ENCODE data around the gene KRTAP10-5. TPM values are rescaled to one million over a fixed set of nuclear protein-coding genes. Genes with fewer than 3 reads are reported as not detected.

The KRTAP10-5 gene
- polyA plus RNA-seq, 2 of the 4 experiments (the other 2 are of a cell fraction), result not detected

DNA sequence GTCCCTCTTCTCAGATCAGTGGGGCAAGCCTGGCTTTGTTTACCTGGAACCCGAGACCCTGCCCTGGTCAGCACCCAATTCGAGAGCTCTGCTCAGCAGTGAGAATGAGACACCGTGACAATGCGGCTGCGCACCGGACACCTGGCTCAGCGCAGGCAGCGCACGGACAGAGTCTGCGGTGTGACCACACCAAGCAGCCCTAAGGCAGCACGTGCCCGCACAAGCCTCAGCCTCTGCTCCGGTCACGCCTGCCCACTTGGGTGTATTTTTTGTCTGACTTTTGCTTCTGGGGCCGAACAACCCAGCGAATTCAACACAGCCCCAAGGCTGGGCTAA is 36.2 kb upstream of the KRTAP10-5 start:
- DNase-seq (ENCODE audit: low read depth in 1 of 2, low spot score in 1 of 2) (no peak), ATAC-seq (no peak), FAIRE-seq (no peak)
- H3K4me2 ChIP-seq, result no peak overlapping the region
- no peak overlapping the region for H3K4me3 ChIP-seq
- H3K9me3 ChIP-seq, result 0 out of 3 replicates have a peak, but pooled peaks cover 2% of the 10 kb centered on the region
- no peak for TF ChIP-seq ZSCAN20 (CRISPR knock-in tag; IDR thresholded peaks at IDR 0.05)
- TF ChIP-seq RARB (CRISPR knock-in tag; IDR thresholded peaks at IDR 0.05), result no peak
- TF ChIP-seq, protein P1, sequence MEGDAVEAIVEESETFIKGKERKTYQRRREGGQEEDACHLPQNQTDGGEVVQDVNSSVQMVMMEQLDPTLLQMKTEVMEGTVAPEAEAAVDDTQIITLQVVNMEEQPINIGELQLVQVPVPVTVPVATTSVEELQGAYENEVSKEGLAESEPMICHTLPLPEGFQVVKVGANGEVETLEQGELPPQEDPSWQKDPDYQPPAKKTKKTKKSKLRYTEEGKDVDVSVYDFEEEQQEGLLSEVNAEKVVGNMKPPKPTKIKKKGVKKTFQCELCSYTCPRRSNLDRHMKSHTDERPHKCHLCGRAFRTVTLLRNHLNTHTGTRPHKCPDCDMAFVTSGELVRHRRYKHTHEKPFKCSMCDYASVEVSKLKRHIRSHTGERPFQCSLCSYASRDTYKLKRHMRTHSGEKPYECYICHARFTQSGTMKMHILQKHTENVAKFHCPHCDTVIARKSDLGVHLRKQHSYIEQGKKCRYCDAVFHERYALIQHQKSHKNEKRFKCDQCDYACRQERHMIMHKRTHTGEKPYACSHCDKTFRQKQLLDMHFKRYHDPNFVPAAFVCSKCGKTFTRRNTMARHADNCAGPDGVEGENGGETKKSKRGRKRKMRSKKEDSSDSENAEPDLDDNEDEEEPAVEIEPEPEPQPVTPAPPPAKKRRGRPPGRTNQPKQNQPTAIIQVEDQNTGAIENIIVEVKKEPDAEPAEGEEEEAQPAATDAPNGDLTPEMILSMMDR (IDR thresholded peaks at IDR 0.05), result no peak
- TF ChIP-seq NPAS2 (CRISPR knock-in tag; IDR thresholded peaks at IDR 0.05; ENCODE audit: borderline replicate concordance), result no peak
- no peak for TF ChIP-seq FOSB (CRISPR knock-in tag; IDR thresholded peaks at IDR 0.05)
- TF ChIP-seq ZFP36 (IDR thresholded peaks at IDR 0.05; ENCODE audit: borderline replicate concordance, partially characterized antibody), result no peak
- no peak for TF ChIP-seq JUN (IDR thresholded peaks at IDR 0.05)
- no peak for TF ChIP-seq CHD4 (IDR thresholded peaks at IDR 0.05; ENCODE audit: borderline replicate concordance)
- no peak for TF ChIP-seq ESRRA (IDR thresholded peaks at IDR 0.05; ENCODE audit: borderline replicate concordance, low read length)
- TF ChIP-seq HDAC2 (IDR thresholded peaks at IDR 0.05), result no peak
- no peak for TF ChIP-seq EHF (CRISPR knock-in tag; IDR thresholded peaks at IDR 0.05)
- no peak for TF ChIP-seq KDM5A (IDR thresholded peaks at IDR 0.05)
- TF ChIP-seq, protein P2, sequence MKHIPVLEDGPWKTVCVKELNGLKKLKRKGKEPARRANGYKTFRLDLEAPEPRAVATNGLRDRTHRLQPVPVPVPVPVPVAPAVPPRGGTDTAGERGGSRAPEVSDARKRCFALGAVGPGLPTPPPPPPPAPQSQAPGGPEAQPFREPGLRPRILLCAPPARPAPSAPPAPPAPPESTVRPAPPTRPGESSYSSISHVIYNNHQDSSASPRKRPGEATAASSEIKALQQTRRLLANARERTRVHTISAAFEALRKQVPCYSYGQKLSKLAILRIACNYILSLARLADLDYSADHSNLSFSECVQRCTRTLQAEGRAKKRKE (CRISPR knock-in tag; IDR thresholded peaks at IDR 0.05; ENCODE audit: low read depth), result no peak
- TF ChIP-seq SMC3 (IDR thresholded peaks at IDR 0.05), result no peak
- ChIA-PET CTCF (no interaction called here), POLR2A (no interaction called here)
- H3K27ac ChIP-seq, result no peak overlapping the region
- WGBS (ENCODE audit: missing lambda C conversion rate), result 7% methylated on average over 3 of the region's 16 CpGs
- no peaks in the 10 kb centered on the region for H3K4me1 ChIP-seq

DNA sequence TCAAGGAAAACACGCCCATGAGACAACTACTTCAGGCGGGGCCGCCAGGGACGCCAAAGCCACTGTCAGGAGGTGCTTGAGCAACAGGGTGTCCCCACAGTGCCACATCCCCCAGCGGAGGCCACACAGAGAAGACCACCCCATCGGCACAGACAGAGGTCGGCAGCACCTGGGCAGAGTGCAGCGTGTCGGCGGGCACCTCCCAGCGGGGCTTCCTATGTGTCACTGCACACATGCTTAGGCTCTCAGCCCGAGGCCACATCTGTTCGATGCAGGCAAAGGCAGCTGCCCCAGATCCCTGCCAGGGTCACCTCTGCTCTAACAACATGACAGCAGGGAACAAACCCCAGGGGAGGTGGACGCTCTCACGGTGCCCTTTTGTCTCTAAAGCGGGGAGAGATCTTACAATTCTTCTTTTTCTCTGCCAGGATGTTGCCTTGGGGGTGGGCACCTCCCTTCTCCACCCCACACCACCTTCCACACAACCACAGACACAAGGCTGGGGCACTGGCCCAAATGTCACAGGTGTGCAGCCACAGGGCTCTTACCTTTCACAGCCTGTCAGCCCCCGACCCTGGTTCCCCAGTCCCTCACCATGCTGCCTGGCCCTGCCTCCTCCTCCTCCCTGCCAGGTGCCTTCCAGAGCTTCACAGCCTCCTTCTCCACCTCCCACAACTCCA is 35.6 kb upstream of the KRTAP10-5 start:
- DNase-seq (ENCODE audit: low read depth in 1 of 2, low spot score in 1 of 2) (no peak), FAIRE-seq (no peak), ATAC-seq (no peak)
- POLR2A ChIA-PET, result no interaction called here
- Histone ChIP-seq H3K9me3 (0 out of 3 replicates have a peak, but pooled peaks cover 2% of the 10 kb centered on the region), H3K4me2 (no peak overlapping the region), H3K27ac (no peak overlapping the region), H3K4me1 (no peaks in the 10 kb centered on the region), H3K4me3 (no peak overlapping the region)
- TF ChIP-seq, protein P2 (CRISPR knock-in tag; IDR thresholded peaks at IDR 0.05; ENCODE audit: low read depth), result no peak
- TF ChIP-seq RNF2 (IDR thresholded peaks at IDR 0.05; ENCODE audit: borderline replicate concordance, low read depth) (no peak), SMC3 (IDR thresholded peaks at IDR 0.05) (no peak)
- TF ChIP-seq, protein P3, sequence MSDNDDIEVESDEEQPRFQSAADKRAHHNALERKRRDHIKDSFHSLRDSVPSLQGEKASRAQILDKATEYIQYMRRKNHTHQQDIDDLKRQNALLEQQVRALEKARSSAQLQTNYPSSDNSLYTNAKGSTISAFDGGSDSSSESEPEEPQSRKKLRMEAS (IDR thresholded peaks at IDR 0.05), result no peak
- CTCF ChIA-PET, result no interaction called here
- WGBS (ENCODE audit: missing lambda C conversion rate), result 29% methylated on average over 4 of the region's 17 CpGs

DNA sequence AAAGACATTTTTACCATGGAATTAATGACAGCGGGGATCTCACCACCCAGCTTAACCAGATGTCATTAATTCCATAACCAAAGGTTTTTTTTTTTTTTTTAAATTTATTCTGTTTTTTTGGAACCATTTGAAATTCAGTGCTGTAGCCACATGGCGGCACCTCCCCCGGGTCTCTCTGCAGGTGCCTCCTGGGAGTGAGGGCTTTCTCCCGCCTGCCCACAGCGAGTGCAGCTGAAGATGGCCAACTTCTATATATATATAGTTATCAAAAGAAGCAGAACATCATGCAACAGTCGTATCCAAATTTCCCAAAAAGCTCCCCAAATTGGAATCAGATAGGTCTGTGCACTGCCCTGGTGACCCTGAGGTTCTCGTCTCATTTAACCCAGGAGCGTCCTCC is 35.1 kb upstream of the KRTAP10-5 start:
- H3K4me3 ChIP-seq, result no peak overlapping the region
- no peak overlapping the region for H3K27ac ChIP-seq
- no peak for ATAC-seq
- WGBS (ENCODE audit: missing lambda C conversion rate), result 8% methylated on average over 7 of the region's 8 CpGs
- no peak for FAIRE-seq
- no peak for DNase-seq (ENCODE audit: low read depth in 1 of 2, low spot score in 1 of 2)
- H3K9me3 ChIP-seq, result 0 out of 3 replicates have a peak, but pooled peaks cover 2% of the 10 kb centered on the region
- ChIA-PET POLR2A (no interaction called here), CTCF (interaction anchor here (0.6 kb wide), 2 partner anchors 24 to 61 kb away, joined by 3 to 5 read pairs; no protein-coding TSS in a partner anchor)
- no peak for TF ChIP-seq CHD2 (IDR thresholded peaks at IDR 0.05; ENCODE audit: low read length, partially characterized antibody)
- TF ChIP-seq HOXB13 (CRISPR knock-in tag; IDR thresholded peaks at IDR 0.05; ENCODE audit: low read depth), result no peak
- TF ChIP-seq ZFP36 (IDR thresholded peaks at IDR 0.05; ENCODE audit: borderline replicate concordance, partially characterized antibody), result no peak
- TF ChIP-seq EHF (CRISPR knock-in tag; IDR thresholded peaks at IDR 0.05), result no peak
- no peak for TF ChIP-seq TP53 (CRISPR knock-in tag; IDR thresholded peaks at IDR 0.05)
- TF ChIP-seq, protein P4, sequence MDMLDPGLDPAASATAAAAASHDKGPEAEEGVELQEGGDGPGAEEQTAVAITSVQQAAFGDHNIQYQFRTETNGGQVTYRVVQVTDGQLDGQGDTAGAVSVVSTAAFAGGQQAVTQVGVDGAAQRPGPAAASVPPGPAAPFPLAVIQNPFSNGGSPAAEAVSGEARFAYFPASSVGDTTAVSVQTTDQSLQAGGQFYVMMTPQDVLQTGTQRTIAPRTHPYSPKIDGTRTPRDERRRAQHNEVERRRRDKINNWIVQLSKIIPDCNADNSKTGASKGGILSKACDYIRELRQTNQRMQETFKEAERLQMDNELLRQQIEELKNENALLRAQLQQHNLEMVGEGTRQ (IDR thresholded peaks at IDR 0.05), result no peak
- TF ChIP-seq GATA3 (IDR thresholded peaks at IDR 0.05; ENCODE audit: borderline replicate concordance), result no peak
- no peak for TF ChIP-seq CBX2 (IDR thresholded peaks at IDR 0.05; ENCODE audit: borderline replicate concordance, low read depth)
- H3K4me2 ChIP-seq, result no peak overlapping the region
- H3K4me1 ChIP-seq, result no peaks in the 10 kb centered on the region
